Sigmoid colon (tissue), 7 donors: ENCODE data around the gene SMOC2. TPM values are rescaled to one million over a fixed set of nuclear protein-coding genes. Genes with fewer than 3 reads are reported as not detected.

Experiments
- DNase-seq: peaks from one replicate; pipeline ENCODE4 v3.0.0-alpha.2; 2019
- H3K27ac ChIP-seq, 4 donors: fragments of 200-600 bp; sonication (generic); one replicate each; pipeline ENCODE4 v1.5.1; 2016 to 2019; ENCODE audit warnings: mild to moderate bottlenecking in 1 of 4
- H3K27me3 ChIP-seq, 3 donors: fragments of 200-600 bp; sonication (generic); one replicate each; pipeline ENCODE4 v1.5.1; 2019; ENCODE audit warnings: mild to moderate bottlenecking in 1 of 3
- H3K36me3 ChIP-seq, 4 donors: fragments of 200-600 bp; sonication (generic); one replicate each; pipeline ENCODE4 v1.5.1; 2016 to 2019
- H3K4me1 ChIP-seq, 4 donors: fragments of 200-600 bp; sonication (generic); one replicate each; pipeline ENCODE4 v1.5.1; 2017 to 2019
- H3K4me3 ChIP-seq, 4 donors: fragments of 200-600 bp; sonication (generic); one replicate each; pipeline ENCODE4 v1.5.1; 2017 to 2019; ENCODE audit warnings: mild to moderate bottlenecking in 2 of 4, moderate library complexity in 1 of 4
- H3K9me3 ChIP-seq, 4 donors: fragments of 200-600 bp in 3 of 4; sonication (generic) in 3 of 4; one replicate each; pipeline versions ENCODE4 v1.5.1 to v1.6.1; 2013 to 2019
- EP300 ChIP-seq, 4 donors: sonication (generic); formaldehyde crosslinking; IDR thresholded peaks; one replicate each; pipeline ENCODE4 v1.6.1; 2017; ENCODE audit warnings: antibody characterized with exemption in 4 of 4
- POLR2A ChIP-seq, 2 donors: fragments of 450-650 bp; IDR thresholded peaks; one replicate each; pipeline ENCODE4 v1.6.1; 2016; ENCODE audit warnings: antibody characterized with exemption in 2 of 2, mild to moderate bottlenecking in 2 of 2, moderate library complexity in 2 of 2
- POLR2AphosphoS5 ChIP-seq, 4 donors: sonication (generic); formaldehyde crosslinking; IDR thresholded peaks; one replicate each; pipeline ENCODE4 v1.6.1; 2017; ENCODE audit warnings: antibody characterized with exemption in 4 of 4
- WGBS, 2 donors: extraction: QIAGEN DNeasy Blood & Tissue Kit; methylation state at CpG; one replicate each; pipeline ENCODE4 v1.1.7; 2013; 5-methylcytosine and 5-hydroxymethylcytosine counted together
- intact Hi-C: fragments of 100-400 bp; cut with DNase I; formaldehyde crosslinking; loops from one replicate; pipeline ENCODE4 v1.15.1; 2023
- polyA plus RNA-seq, 3 donors: library from polyadenylated mRNA; stranded (reverse); fragments of 200-250 nt; gene quantifications; one replicate each; pipeline ENCODE4 v1.2.3, GENCODE V29; 2013
- total RNA-seq, 4 donors: library from RNA; depleted of rRNA; stranded (reverse); fragments of >200 nt; gene quantifications; one replicate each; pipeline ENCODE4 v1.1.0, GENCODE V29; 2016
- TF ChIP-seq, protein P1 (sequence below), 4 experiments: fragments of 450-650 bp in 3 of 4; fragments of 200-600 bp in 1 of 4; IDR thresholded peaks; one replicate each; pipeline ENCODE4 v1.5.1; 2016 to 2019; ENCODE audit warnings: antibody characterized with exemption in 4 of 4, mild to moderate bottlenecking in 3 of 4, moderate library complexity in 2 of 4
- donor health status: healthy with polysubstance abuse.
- donor health status: Bipolar disorder and iron deficiency.
- donor health status: healthy.

The SMOC2 gene
- total and polyA plus RNA-seq, 7 donors = 4.2 to 130 (median 33.5) TPM

DNA sequence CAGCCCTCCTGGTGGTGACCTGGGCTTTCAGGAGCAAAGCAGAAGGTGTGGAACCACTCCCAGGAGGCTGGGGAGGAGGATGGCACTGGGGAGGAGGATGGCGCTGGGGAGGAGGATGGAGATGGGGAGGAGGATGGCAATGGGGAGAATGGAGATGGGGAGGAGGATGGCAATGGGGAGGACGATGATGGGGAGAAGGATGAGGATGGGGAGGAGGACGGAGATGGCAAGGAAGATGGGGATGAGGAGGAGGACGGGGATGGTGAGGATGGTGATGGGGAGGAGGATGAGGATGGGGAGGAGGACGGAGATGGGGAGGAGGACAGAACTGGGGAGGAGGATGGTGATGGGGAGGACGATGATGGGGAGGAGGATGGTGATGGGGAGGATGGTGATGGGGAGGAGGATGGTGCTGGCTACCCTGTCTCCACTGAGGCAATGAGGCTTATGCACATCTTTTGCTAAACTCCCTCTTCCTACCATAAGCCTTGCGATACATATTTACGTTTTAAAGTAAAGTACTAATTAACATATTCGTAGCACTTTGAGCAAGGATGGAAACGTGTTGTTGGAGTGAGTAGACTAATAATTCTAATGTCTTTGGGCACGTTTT is 7.4 kb downstream of the SMOC2 start:
- TF ChIP-seq EP300 (IDR thresholded peaks at IDR 0.05) (no peak), POLR2AphosphoS5 (IDR thresholded peaks at IDR 0.05) (no peak), POLR2A (IDR thresholded peaks at IDR 0.05) (no peak)
- TF ChIP-seq, protein P1, sequence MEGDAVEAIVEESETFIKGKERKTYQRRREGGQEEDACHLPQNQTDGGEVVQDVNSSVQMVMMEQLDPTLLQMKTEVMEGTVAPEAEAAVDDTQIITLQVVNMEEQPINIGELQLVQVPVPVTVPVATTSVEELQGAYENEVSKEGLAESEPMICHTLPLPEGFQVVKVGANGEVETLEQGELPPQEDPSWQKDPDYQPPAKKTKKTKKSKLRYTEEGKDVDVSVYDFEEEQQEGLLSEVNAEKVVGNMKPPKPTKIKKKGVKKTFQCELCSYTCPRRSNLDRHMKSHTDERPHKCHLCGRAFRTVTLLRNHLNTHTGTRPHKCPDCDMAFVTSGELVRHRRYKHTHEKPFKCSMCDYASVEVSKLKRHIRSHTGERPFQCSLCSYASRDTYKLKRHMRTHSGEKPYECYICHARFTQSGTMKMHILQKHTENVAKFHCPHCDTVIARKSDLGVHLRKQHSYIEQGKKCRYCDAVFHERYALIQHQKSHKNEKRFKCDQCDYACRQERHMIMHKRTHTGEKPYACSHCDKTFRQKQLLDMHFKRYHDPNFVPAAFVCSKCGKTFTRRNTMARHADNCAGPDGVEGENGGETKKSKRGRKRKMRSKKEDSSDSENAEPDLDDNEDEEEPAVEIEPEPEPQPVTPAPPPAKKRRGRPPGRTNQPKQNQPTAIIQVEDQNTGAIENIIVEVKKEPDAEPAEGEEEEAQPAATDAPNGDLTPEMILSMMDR (IDR thresholded peaks at IDR 0.05) = no peak
- H3K36me3 ChIP-seq = no peaks in the 10 kb centered on the region
- peaks cover 0 to 25% (median 20%) of the 10 kb centered on the region in 4 donors for H3K4me1 ChIP-seq
- 81 to 88% methylated on average over 11 of the region's 11 CpGs for WGBS, 2 donors
- H3K27me3 ChIP-seq = no peaks in the 10 kb centered on the region
- intact Hi-C loops = loop anchor here (10.0 kb wide), 1 partner anchor 436 kb away; no protein-coding TSS in a partner anchor
- no peak for DNase-seq
- no peak overlapping the region for H3K27ac ChIP-seq
- H3K4me3 ChIP-seq = no peak overlapping the region
- H3K9me3 ChIP-seq = no peaks in the 10 kb centered on the region

GRCh38 chr6:168450917-168451316 is 9.9 kb downstream of the SMOC2 start:
- no peak for DNase-seq
- no peak overlapping the region for H3K27ac ChIP-seq
- TF ChIP-seq, protein P1 (IDR thresholded peaks at IDR 0.05) = no peak
- TF ChIP-seq POLR2AphosphoS5 (IDR thresholded peaks at IDR 0.05) = no peak
- no peak overlapping the region for H3K4me3 ChIP-seq
- no peaks in the 10 kb centered on the region for H3K9me3 ChIP-seq
- peaks cover 0 to 29% (median 21%) of the 10 kb centered on the region in 4 donors for H3K4me1 ChIP-seq
- intact Hi-C loops = no loop called here
- H3K36me3 ChIP-seq = no peaks in the 10 kb centered on the region
- 28 to 52% methylated on average over 7 of the region's 7 CpGs for WGBS, 2 donors
- H3K27me3 ChIP-seq = no peaks in the 10 kb centered on the region

DNA sequence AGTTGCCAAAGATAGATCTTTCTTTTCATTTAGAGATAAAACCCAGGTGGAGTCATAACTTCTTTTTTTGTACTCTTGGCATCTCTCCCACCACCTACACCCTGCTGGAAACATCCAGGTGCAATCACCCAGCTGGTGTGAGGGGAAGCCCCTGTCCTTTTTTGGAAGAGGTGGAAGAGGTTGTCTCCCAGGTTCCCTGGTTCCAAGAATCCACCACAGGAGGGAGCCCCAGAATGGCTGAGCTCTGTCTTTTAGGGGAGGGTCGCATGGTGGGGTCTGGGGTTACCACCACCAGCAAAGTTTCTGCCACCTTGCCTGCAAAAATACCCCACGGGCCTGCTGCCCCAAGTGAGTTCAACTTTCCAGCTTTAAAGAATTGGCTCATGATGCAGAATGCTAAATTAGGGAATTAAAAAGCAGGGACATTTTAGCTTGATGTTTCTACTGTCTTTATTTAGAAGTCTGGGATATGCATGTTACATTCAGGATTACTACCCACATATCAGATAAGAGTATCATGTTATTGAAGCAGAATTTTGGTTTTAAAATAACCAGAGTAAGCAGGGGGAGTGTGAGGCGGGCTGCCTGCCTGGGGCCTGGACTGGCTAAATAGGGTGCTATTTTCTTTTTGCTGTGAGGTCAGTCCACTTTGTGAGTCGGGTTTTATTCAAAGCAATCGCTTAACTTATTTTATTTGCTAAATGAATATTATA is 11.0 kb downstream of the SMOC2 start:
- no peaks in the 10 kb centered on the region for H3K27me3 ChIP-seq
- TF ChIP-seq, protein P1 (IDR thresholded peaks at IDR 0.05) = peak in 2 of 4 experiments; percentile 7 to 41
- TF ChIP-seq EP300 (IDR thresholded peaks at IDR 0.05) (no peak), POLR2A (IDR thresholded peaks at IDR 0.05) (no peak), POLR2AphosphoS5 (IDR thresholded peaks at IDR 0.05) (no peak)
- H3K27ac ChIP-seq = peak overlapping the region in 2 of 4 donors; percentile 30 to 66
- H3K9me3 ChIP-seq = no peaks in the 10 kb centered on the region
- WGBS, 2 donors = 39 to 60% methylated on average over 5 of the region's 5 CpGs
- no peaks in the 10 kb centered on the region for H3K36me3 ChIP-seq
- intact Hi-C loops = no loop called here
- no peak for DNase-seq
- peaks cover 0 to 29% (median 21%) of the 10 kb centered on the region in 4 donors for H3K4me1 ChIP-seq
- no peak overlapping the region for H3K4me3 ChIP-seq

DNA sequence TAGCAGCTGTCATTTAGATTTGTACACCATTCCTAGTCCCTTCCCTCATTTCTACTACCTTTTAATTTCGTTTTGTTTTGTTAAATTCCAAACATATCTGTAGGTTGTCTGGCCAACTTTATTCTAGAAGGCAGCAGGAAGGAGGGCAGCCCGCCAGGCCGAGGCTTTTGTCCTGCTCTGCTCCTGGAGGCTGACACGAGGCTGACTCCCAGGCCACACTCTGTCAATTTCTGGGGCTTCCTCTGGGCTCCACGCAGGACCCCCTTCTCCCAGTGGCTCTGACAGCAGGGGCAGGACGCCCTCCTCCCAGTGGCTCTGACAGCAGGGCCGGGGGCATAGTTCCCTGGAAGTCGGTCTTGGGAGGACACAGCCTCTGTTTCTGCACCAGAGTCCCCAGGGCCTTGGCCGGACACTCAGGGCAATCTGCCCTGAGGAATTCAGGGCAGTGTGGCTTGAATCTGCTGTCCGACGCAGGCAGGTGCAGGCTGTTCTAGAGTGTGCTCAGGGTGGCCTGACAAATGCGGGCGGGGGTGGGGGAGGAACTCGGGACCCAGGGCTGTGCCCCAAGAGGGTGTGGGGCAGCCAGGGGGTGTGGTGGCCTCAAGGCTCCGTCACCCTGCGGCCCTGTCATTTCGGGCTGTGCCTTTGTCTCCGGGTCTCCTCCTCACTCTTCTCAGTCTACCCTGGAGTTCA is 11.8 kb downstream of the SMOC2 start:
- no peaks in the 10 kb centered on the region for H3K27me3 ChIP-seq
- intact Hi-C loops = no loop called here
- DNase-seq = no peak
- H3K36me3 ChIP-seq = no peaks in the 10 kb centered on the region
- H3K27ac ChIP-seq = peak overlapping the region in 3 of 4 donors; percentile 7 to 66 (median 30)
- 22 to 58% methylated on average over 18 of the region's 18 CpGs for WGBS, 2 donors
- TF ChIP-seq, protein P1 (IDR thresholded peaks at IDR 0.05) = no peak
- no peak for TF ChIP-seq POLR2AphosphoS5 (IDR thresholded peaks at IDR 0.05)
- H3K9me3 ChIP-seq = no peaks in the 10 kb centered on the region
- peaks cover 0 to 29% (median 21%) of the 10 kb centered on the region in 4 donors for H3K4me1 ChIP-seq
- H3K4me3 ChIP-seq = no peak overlapping the region
